HFFc6 (cell line): ENCODE data around the gene SMARCAL1. TPM values are rescaled to one million over a fixed set of nuclear protein-coding genes. Genes with fewer than 3 reads are reported as not detected.

Experiments used
- DNase-seq: peaks from one replicate; pipeline ENCODE4 v3.0.0-alpha.2; 2018
- H3K27ac Mint-ChIP-seq: 2 replicates; pipeline ENCODE4 v1.8.0; 2020; ENCODE audit warnings: mild to moderate bottlenecking, mixed read lengths
- H3K27me3 Mint-ChIP-seq: 2 replicates; pipeline ENCODE4 v1.8.0; 2021; ENCODE audit warnings: mild to moderate bottlenecking, moderate library complexity, mixed read lengths; ENCODE audit not compliant: insufficient read depth
- H3K36me3 Mint-ChIP-seq: 2 replicates; pipeline ENCODE4 v1.8.0; 2021; ENCODE audit warnings: low read depth, mixed read lengths
- H3K4me1 Mint-ChIP-seq: 2 replicates; pipeline ENCODE4 v1.8.0; 2020; ENCODE audit warnings: low read depth, mixed read lengths
- H3K4me3 Mint-ChIP-seq: 2 replicates; pipeline ENCODE4 v1.8.0; 2020; ENCODE audit warnings: mild to moderate bottlenecking, moderate library complexity, mixed read lengths
- H3K9me3 Mint-ChIP-seq: 2 replicates; pipeline ENCODE4 v1.8.0; 2020; ENCODE audit warnings: mild to moderate bottlenecking, mixed read lengths
- CTCF ChIP-seq: fragments of 200-600 bp; sonication (generic); IDR thresholded peaks from 2 replicates; pipeline ENCODE4 v1.5.0; 2021; ENCODE audit warnings: antibody characterized with exemption, mild to moderate bottlenecking
- total RNA-seq, 6 experiments: library from RNA; stranded (reverse); fragmentation: NEBNext Ultra II Directional; extraction: Animal tissue kit (Norgen Biotek cat#: 25700); gene quantifications; 2 replicates in 1 of 6; 3 replicates in 5 of 6; pipeline ENCODE4 v1.2.3, GENCODE V29; 2021

Gene SMARCAL1
- total RNA-seq, 6 experiments from 2014 or later, result 25.6 to 33.1 (median 32.1) TPM

- H3K27ac Mint-ChIP-seq, result peak overlapping the region; percentile 89
- no peaks in the 10 kb centered on the region for H3K36me3 Mint-ChIP-seq
- peaks cover 81% of the 10 kb centered on the region for H3K4me1 Mint-ChIP-seq
- H3K27me3 Mint-ChIP-seq, result no peaks in the 10 kb centered on the region
- DNase-seq, result no peak
- peak overlapping the region; percentile 67 for H3K4me3 Mint-ChIP-seq
- no peak for TF ChIP-seq CTCF
- H3K9me3 Mint-ChIP-seq, result no peaks in the 10 kb centered on the region
Measured at GRCh38 chr2:216493334-216493685, 81.0 kb downstream of the SMARCAL1 start.

GRCh38 chr2:216495656-216496055, 83.4 kb downstream of the SMARCAL1 start:
- peak; percentile 43 for DNase-seq
- Mint-ChIP-seq H3K36me3 (peaks cover 21% of the 10 kb centered on the region), H3K27me3 (peaks cover 4% of the 10 kb centered on the region; the same call in 1 of the 2 replicates), H3K27ac (peak overlapping the region; percentile 73), H3K4me1 (peaks cover 80% of the 10 kb centered on the region), H3K4me3 (peak overlapping the region; percentile 43), H3K9me3 (no peaks in the 10 kb centered on the region)
- TF ChIP-seq CTCF, result no peak

GRCh38 chr2:216497382-216498069, 85.2 kb downstream of the SMARCAL1 start:
- H3K27me3 Mint-ChIP-seq, result peaks cover 4% of the 10 kb centered on the region; the same call in 1 of the 2 replicates
- peaks cover 81% of the 10 kb centered on the region for H3K4me1 Mint-ChIP-seq
- H3K9me3 Mint-ChIP-seq, result no peaks in the 10 kb centered on the region
- no peak for TF ChIP-seq CTCF
- H3K4me3 Mint-ChIP-seq, result peak overlapping the region; percentile 99
- H3K27ac Mint-ChIP-seq, result peak overlapping the region; percentile 97
- peaks cover 35% of the 10 kb centered on the region for H3K36me3 Mint-ChIP-seq
- no peak for DNase-seq

- H3K27ac Mint-ChIP-seq, result peak overlapping the region; percentile 97
- H3K4me1 Mint-ChIP-seq, result peaks cover 81% of the 10 kb centered on the region
- TF ChIP-seq CTCF, result no peak
- peaks cover 40% of the 10 kb centered on the region for H3K36me3 Mint-ChIP-seq
- peaks cover 4% of the 10 kb centered on the region; the same call in 1 of the 2 replicates for H3K27me3 Mint-ChIP-seq
- DNase-seq, result no peak
- H3K4me3 Mint-ChIP-seq, result peak overlapping the region; percentile 99
- H3K9me3 Mint-ChIP-seq, result no peaks in the 10 kb centered on the region
Measured at GRCh38 chr2:216498070-216498378, 85.7 kb downstream of the SMARCAL1 start.

- H3K4me3 Mint-ChIP-seq, result peak within 1 kb of the TSS; percentile 99
- peaks cover 81% of the 10 kb centered on the region for H3K4me1 Mint-ChIP-seq
- H3K9me3 Mint-ChIP-seq, result no peaks in the 10 kb centered on the region
- no peak for TF ChIP-seq CTCF
- peaks cover 4% of the 10 kb centered on the region; the same call in 1 of the 2 replicates for H3K27me3 Mint-ChIP-seq
- peak within 1 kb of the TSS; percentile 97 for H3K27ac Mint-ChIP-seq
- H3K36me3 Mint-ChIP-seq, result peaks cover 46% of the 10 kb centered on the region
- peak; percentile 95 for DNase-seq
Measured at GRCh38 chr2:216498379-216499352, 86.4 kb downstream of the SMARCAL1 start, which contains the start of gene RPL37A. Gene RPL37A (plus strand): TSS chr2:216498844. CDS start chr2:216498875, 31 bp downstream.
